HG02852 (cell line): ENCODE results near the gene NMRAL1.

Experiments
- ATAC-seq: cut with Tn5 transposase; IDR thresholded peaks from one replicate; pipeline ENCODE4 v1.9.1; 2021; ENCODE audit warnings: mild to moderate bottlenecking, moderate library complexity; ENCODE audit not compliant: unreplicated experiment

The NMRAL1 gene

GRCh38 chr16:4426722-4427372 lies 47.6 kb downstream of the NMRAL1 start:
- ATAC-seq: no peak

- ATAC-seq: peak; percentile 24
These were observed 48.3 kb downstream of the NMRAL1 start for GRCh38 chr16:4426021-4426684.

GRCh38 chr16:4425378-4426020 lies 48.9 kb downstream of the NMRAL1 start, which contains the start of gene DNAJA3:
Gene DNAJA3 (plus strand): TSS chr16:4425868. CDS start chr16:4425882, 14 bp downstream.
- ATAC-seq: peak; percentile 83

- ATAC-seq: no peak
These were observed 53.8 kb downstream of the NMRAL1 start for GRCh38 chr16:4420505-4421105.

- no peak for ATAC-seq
These were observed 54.9 kb downstream of the NMRAL1 start for GRCh38 chr16:4419402-4419959.

GRCh38 chr16:4416200-4417032 lies 58.0 kb downstream of the NMRAL1 start, which contains the start of gene CORO7:
Gene CORO7 (minus strand): TSS chr16:4416596. CDS start chr16:4416518, 78 bp downstream.
- ATAC-seq: peak; percentile 64

- no peak for ATAC-seq
These were observed 58.8 kb downstream of the NMRAL1 start for GRCh38 chr16:4415538-4416199.

- ATAC-seq: peak; percentile 55
These were observed 60.1 kb downstream of the NMRAL1 start for GRCh38 chr16:4414187-4414917.

- no peak for ATAC-seq
These were observed 61.6 kb downstream of the NMRAL1 start for GRCh38 chr16:4412854-4413253.

GRCh38 chr16:4412159-4412558 lies 62.3 kb downstream of the NMRAL1 start:
- no peak for ATAC-seq
